NOMO-1 treated with dmso at 0.1 percent for 144 hours (cell line): ENCODE results near the gene MARCHF3.

Experiments
- DNase-seq: peaks from one replicate; lab custom pipeline; 2025; ENCODE audit not compliant: unreplicated experiment; lab: John Stamatoyannopoulos, UW

The MARCHF3 gene

DNA sequence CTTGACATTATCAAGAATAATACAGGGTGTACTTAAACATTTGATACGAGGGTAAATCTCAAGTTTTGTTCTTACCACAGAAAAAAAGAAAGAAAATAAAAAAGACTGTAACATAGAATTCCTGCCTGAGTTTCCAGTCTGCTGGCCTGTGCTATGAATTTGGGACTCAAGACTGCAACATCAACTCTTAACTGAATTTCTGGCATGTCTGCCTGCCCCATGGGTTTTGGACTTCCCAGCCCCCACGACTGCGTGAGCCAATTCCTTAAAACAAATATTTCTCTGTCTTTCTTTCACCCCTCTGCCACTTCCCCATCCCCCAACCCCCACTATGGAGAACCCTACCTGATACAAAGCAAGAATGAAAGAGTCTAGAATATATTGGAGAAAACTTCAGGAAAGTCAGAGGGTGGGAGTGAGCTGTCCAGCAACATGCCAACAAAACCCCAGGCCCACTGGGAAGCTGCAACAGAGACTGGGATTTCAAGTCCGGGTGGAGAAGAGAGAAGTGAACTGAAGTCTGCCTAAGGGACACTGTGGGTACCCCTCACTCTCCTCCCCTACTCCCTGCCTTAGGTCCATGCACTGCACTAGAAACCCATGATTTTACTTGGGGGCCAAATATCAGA, 43.0 kb downstream of the MARCHF3 start:
- no peak for DNase-seq

DNA sequence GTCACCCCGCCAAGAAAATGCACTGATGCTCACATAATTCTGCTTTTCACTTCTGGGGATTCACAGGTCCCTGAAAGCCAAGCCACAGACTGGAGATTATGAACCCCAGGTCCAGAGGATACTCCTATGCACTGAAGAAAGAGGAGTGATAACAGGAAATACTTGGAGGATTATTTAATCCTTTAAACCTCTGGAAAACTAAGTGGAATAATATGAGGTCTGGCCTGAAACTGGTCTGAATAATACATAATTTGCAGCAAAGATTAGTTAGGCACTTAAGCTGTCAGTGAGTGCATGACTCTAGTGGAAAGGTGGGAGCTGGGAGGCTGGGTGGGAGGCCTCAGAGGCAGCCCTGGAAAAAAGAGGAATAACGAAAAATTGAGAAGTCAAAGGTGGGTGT, 45.7 kb downstream of the MARCHF3 start:
- no peak for DNase-seq

GRCh38 chr5:126983874-126984266, 46.5 kb downstream of the MARCHF3 start:
- DNase-seq, result no peak

DNA sequence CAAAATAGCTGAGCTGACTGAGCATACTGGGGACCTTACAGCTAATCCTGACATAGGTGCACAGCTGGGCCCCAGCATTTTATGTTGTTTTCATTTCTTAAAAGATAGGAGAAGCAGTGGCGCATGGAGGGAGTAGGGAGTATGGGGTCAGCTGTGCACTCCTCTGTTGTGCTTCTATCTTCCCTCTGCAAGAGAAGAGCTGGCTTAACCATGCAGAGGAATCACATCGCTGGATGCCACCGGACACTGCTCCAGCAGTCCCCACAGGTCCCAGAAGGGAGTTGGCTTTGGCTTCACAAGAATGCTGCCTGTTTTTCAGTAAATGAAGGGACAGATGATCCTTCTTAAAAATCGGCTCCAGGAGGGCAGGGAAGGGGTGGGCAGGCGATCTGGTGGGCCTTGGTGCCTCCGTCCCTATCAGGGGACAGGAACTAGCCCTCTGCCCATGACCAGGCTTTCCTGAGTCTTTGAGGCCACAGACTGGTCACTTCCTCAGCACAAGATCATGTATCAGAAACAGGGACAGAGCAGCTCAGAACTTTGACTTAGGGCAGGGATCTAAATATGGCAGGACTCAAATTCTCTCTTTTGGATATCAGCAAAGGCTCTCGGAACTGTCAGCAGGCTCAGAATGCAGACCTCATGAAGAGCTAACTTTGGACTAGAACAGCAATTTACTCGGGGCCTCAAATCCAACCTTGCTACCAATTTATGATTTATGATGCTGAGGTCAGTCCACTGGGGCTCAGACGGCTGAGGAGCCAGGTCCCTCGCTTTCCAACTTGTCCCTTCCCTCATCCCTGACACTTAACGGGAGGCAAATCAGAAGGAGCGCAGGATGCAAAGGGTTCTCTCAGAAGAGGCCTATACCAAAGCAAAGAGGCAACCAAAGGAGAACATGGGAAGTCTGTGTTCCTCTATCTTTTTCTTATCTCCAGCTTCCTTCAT, 47.2 kb downstream of the MARCHF3 start:
- no peak for DNase-seq

DNA sequence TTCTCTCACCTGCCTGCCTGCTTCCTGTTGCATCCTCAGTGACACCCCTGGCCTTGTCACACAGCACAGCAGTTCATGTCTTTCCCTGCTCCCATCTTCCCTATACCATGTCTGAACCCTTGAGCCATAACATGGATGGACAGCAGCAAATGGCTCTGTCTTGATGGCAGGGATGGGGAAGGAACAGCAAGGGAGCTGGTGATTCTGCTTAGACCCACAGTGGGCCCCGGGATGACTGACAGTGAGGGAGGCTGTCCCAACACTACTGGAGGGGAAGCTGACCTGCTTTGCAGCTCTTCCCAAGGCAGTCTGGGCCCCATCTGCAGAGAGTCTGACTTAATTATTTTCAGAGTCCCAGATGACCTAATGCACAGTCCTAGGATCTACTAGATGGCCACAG, 48.2 kb downstream of the MARCHF3 start:
- DNase-seq, result no peak

- DNase-seq, result no peak
Measured at GRCh38 chr5:126981701-126982100, 48.7 kb downstream of the MARCHF3 start.

DNA sequence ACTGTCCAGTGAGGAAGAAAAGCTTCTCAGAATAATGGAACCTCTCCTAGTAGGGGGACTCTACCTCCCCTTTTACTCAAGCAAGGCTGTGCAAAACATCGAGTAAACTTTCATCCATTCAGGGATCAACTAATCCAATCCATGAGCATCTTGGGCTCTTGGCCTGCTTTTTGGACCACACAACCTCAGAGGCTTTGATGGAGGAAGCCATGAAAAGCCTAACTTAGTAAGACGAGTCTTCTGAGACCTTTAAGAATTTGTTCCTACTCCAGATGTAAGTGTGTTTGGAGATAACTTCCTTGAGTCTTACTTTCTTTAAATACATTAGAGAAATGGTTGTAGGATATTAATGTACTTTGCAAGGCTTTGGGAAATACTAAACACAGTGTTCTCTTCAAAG, 49.1 kb downstream of the MARCHF3 start:
- no peak for DNase-seq

- no peak for DNase-seq
Measured at GRCh38 chr5:126978258-126978657, 52.1 kb downstream of the MARCHF3 start.

DNA sequence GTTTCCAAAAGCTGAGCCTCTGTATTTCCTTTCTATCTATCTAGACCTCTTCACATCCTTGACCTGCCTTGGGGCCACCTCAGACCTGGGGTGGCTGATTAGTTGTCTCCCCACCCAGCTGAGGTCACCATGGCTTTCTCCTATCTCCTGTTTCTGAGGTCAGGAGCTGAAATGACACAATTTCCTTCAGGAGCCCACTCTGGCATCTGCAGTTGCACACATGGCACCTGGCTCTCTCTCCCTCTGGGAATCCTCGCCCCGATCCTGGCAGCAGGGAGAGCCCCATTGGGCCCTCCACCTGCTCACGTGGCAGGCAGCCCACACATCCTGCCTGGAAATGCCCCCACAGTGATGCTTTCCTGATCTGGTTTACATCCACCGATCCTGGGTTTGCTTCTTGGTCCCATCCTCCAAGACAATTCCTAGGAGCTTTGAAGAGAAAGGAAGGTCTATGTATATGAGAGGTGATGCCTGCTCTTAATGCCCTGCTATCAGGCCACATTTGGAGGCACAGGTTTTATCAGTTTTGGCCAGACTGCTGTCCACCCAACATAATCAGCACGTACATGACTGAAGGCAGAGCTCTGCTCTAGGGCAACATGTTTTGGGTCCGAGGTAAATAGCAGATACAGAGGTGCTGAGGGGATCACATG, 53.7 kb downstream of the MARCHF3 start:
- DNase-seq, result no peak

- DNase-seq, result no peak
Measured at GRCh38 chr5:126975796-126976195, 54.6 kb downstream of the MARCHF3 start.

- no peak for DNase-seq
Measured at GRCh38 chr5:126973193-126973592, 57.2 kb downstream of the MARCHF3 start.

DNA sequence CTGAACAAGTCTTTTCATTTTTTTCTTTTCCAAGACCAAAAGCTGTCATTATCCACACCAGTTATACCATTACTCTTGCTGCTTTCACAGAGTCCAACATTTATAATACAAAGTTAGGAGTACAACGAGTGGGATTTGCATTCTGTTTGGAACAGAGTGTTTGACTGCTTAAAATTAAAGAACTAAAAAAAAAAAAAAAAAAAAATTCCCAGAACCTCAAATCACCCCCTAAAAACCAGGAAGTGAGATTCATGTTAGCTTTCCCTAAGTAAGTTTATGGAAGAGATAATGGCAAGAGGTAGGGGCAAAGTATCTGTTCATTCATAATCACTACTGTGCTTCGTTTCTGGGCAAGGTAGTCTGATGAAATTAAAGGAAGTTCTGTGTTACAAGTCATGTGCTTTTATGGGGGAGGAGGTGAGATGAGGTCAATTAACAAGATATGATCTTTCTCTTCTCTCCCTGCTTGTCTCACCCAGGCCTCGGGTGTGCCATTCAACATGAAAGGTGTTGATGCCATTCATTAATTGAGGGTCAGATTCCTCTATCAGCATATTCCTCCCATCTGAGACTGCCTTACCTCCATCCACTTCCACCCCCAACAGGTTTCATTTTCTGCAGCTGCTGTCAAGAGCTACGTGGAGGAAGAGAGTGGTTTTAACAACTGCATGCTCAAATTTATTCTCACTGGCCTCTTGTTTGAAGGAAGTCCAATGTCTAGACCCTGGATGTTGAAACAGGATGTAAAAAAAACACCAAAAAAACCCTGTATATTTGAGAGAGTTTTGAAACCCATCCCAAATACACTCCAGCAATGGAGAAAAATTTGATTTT, 58.1 kb downstream of the MARCHF3 start:
- DNase-seq, result peak; percentile 91

GRCh38 chr5:126971455-126972031, 58.8 kb downstream of the MARCHF3 start:
- DNase-seq, result no peak

- DNase-seq, result no peak
Measured at GRCh38 chr5:126970517-126971017, 59.8 kb downstream of the MARCHF3 start.

DNA sequence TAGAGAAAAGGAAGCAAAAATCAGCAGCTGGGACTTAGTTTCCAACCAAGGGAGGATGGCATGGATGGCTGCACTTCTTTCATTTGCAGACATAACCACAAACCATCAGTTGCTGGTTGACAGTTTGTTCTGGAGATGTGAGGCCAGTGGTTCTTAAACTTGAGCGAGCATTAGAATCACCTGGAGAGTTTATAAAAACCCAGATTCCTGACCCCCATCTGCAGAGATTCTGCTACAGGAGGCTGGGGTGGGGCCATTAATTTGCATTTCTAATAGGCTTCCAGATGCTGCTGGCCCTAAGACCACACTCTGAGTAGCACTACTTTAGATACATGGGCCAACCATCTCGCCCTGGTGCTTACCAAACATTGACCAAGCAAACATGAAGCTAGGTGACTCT, 60.8 kb downstream of the MARCHF3 start:
- no peak for DNase-seq

- DNase-seq, result no peak
Measured at GRCh38 chr5:126967808-126968466, 62.4 kb downstream of the MARCHF3 start.

- DNase-seq, result no peak
Measured at GRCh38 chr5:126965487-126965886, 64.9 kb downstream of the MARCHF3 start.

DNA sequence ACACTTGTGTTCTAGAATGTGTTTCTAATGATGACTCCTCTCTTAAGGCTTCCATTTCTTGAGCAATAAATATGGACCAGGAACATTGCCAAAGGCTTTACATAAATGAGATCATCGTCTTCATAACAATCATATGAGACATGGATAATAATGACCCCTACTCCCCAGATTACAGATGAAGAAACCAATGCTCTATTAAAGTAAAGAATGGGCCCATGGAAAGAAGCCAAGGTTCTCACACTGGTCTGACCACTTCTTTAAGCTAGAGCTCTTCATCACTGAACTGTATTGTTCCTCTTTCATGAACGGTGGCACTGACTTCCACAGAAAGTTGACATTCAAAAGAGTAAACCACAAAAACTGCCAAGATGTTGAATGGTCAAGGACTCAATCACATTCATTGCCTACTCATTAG, 65.3 kb downstream of the MARCHF3 start:
- DNase-seq, result peak; percentile 35

- DNase-seq, result no peak
Measured at GRCh38 chr5:126963822-126964375, 66.5 kb downstream of the MARCHF3 start.

GRCh38 chr5:126961702-126962101, 68.7 kb downstream of the MARCHF3 start:
- DNase-seq, result peak; percentile 31
